B cell (primary cell): ENCODE measurements around the gene ZCCHC2.

Experiments
- CTCF ChIP-seq: fragments of 200-600 bp; IDR thresholded peaks from one replicate; pipeline ENCODE4 v1.8.0; 2022; ENCODE audit warnings: antibody characterized with exemption, mild to moderate bottlenecking
- EZH2 ChIP-seq: IDR thresholded peaks from 2 replicates; pipeline ENCODE4 v1.6.1; 2012; ENCODE audit warnings: borderline replicate concordance, low read depth, mild to moderate bottlenecking, moderate library complexity, low read length; ENCODE audit not compliant: insufficient read depth, poor library complexity, severe bottlenecking

GRCh38 chr18:62576271-62576670 lies 53.4 kb downstream of the ZCCHC2 start:
- TF ChIP-seq EZH2 (no peak), CTCF (no peak)
